DND-41 (cell line): ENCODE results near the gene SPSB1.

Source experiments
- EZH2 ChIP-seq: IDR thresholded peaks from 3 replicates; pipeline ENCODE4 v1.6.1; 2012; ENCODE audit warnings: borderline replicate concordance, low read depth, mild to moderate bottlenecking, moderate library complexity, low read length, inconsistent platforms; ENCODE audit not compliant: severe bottlenecking
- TF ChIP-seq, protein P1 (sequence below): IDR thresholded peaks from 2 replicates; pipeline ENCODE4 v1.5.1; 2012; ENCODE audit warnings: borderline replicate concordance, low read length, moderate library complexity, mild to moderate bottlenecking; ENCODE audit not compliant: poor library complexity, severe bottlenecking; ENCODE audit errors: extremely low read depth

- TF ChIP-seq, protein P1, sequence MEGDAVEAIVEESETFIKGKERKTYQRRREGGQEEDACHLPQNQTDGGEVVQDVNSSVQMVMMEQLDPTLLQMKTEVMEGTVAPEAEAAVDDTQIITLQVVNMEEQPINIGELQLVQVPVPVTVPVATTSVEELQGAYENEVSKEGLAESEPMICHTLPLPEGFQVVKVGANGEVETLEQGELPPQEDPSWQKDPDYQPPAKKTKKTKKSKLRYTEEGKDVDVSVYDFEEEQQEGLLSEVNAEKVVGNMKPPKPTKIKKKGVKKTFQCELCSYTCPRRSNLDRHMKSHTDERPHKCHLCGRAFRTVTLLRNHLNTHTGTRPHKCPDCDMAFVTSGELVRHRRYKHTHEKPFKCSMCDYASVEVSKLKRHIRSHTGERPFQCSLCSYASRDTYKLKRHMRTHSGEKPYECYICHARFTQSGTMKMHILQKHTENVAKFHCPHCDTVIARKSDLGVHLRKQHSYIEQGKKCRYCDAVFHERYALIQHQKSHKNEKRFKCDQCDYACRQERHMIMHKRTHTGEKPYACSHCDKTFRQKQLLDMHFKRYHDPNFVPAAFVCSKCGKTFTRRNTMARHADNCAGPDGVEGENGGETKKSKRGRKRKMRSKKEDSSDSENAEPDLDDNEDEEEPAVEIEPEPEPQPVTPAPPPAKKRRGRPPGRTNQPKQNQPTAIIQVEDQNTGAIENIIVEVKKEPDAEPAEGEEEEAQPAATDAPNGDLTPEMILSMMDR: no peak
- TF ChIP-seq EZH2: no peak
These were observed 43.5 kb upstream of the SPSB1 start for GRCh38 chr1:9249263-9249533.
